ENCODE data around the gene RNU5D-1.

The RNU5D-1 gene

GRCh38 chr1:44696789-44697345 is 34.1 kb downstream of the RNU5D-1 start:
- no peak overlapping the region for H3K27ac ChIP-seq
- no peak for TF ChIP-seq CTCF (IDR thresholded peaks at IDR 0.05)
- TF ChIP-seq ZFX (IDR thresholded peaks at IDR 0.05; ENCODE audit: borderline replicate concordance): no peak

GRCh38 chr1:44696101-44696500 is 34.9 kb downstream of the RNU5D-1 start:
- no peak for TF ChIP-seq CTCF (IDR thresholded peaks at IDR 0.05)
- TF ChIP-seq ZFX (IDR thresholded peaks at IDR 0.05; ENCODE audit: borderline replicate concordance): no peak
- H3K27ac ChIP-seq: no peak overlapping the region

GRCh38 chr1:44695671-44696070 is 35.3 kb downstream of the RNU5D-1 start:
- TF ChIP-seq CTCF (IDR thresholded peaks at IDR 0.05) (no peak), ZFX (IDR thresholded peaks at IDR 0.05; ENCODE audit: borderline replicate concordance) (no peak)
- H3K27ac ChIP-seq: no peak overlapping the region

GRCh38 chr1:44694863-44695478 is 36.0 kb downstream of the RNU5D-1 start:
- TF ChIP-seq CTCF (IDR thresholded peaks at IDR 0.05): no peak
- H3K27ac ChIP-seq: no peak overlapping the region

- H3K27ac ChIP-seq: no peak overlapping the region
- no peak for TF ChIP-seq CTCF (IDR thresholded peaks at IDR 0.05)
- TF ChIP-seq ZFX (IDR thresholded peaks at IDR 0.05; ENCODE audit: borderline replicate concordance): no peak
Observed at GRCh38 chr1:44693900-44694299, 37.1 kb downstream of the RNU5D-1 start.

- no peak overlapping the region for H3K27ac ChIP-seq
- TF ChIP-seq ZFX (IDR thresholded peaks at IDR 0.05; ENCODE audit: borderline replicate concordance) (no peak), CTCF (IDR thresholded peaks at IDR 0.05) (no peak)
Observed at GRCh38 chr1:44693159-44693558, 37.8 kb downstream of the RNU5D-1 start.

GRCh38 chr1:44689447-44689765 is 41.6 kb downstream of the RNU5D-1 start:
- no peak overlapping the region for H3K27ac ChIP-seq
- TF ChIP-seq CTCF (IDR thresholded peaks at IDR 0.05) (no peak), ZFX (IDR thresholded peaks at IDR 0.05; ENCODE audit: borderline replicate concordance) (no peak)

All from 22Rv1 (cell line).